Fibroblast of lung (primary cell): ENCODE measurements around the gene IL16.

Experiments used
- CTCF ChIP-seq, 2 donors: IDR thresholded peaks in 1 of 2; conservative IDR thresholded peaks in 1 of 2; 1 replicate in 1 of 2; 2 replicates in 1 of 2; pipeline ENCODE4 v1.5.1; 2011 to 2012; ENCODE audit warnings: low read length in 2 of 2, control low read depth in 1 of 2, inconsistent platforms in 1 of 2, low read depth in 1 of 2, mild to moderate bottlenecking in 1 of 2
- EZH2 ChIP-seq: IDR thresholded peaks from 2 replicates; pipeline ENCODE4 v1.5.1; 2012; ENCODE audit warnings: low read length, control low read depth, mild to moderate bottlenecking; ENCODE audit errors: missing control alignments

- TF ChIP-seq CTCF (conservative IDR thresholded peaks at IDR 0.05 in 1 of 2, IDR thresholded peaks at IDR 0.05 in 1 of 2; ENCODE audit: low read depth in 1 of 2, low read length in 2 of 2) (no peak), EZH2 (no peak)
Measured at GRCh38 chr15:81275711-81276392, 79.2 kb downstream of the IL16 start.
